K562 (cell line): ENCODE data around the gene CRAMP1. TPM values are rescaled to one million over a fixed set of nuclear protein-coding genes. Genes with fewer than 3 reads are reported as not detected.

Experiments used
- ATAC-seq: fragments of 200-7000 bp; cut with Tn5 transposase; 3 replicates; pipeline ENCODE4 v1.9.1; 2020; ENCODE audit warnings: moderate library complexity
- BruUV-seq: library from RNA; stranded (reverse); fragments of 400-500 nt; replicated peaks from 2 replicates; lab custom pipeline; 2021; lab: Mats Ljungman, UMichigan
- CTCF ChIA-PET: fragments of 300-600 bp; formaldehyde crosslinking; extraction: SDS; loops from one replicate; lab custom pipeline; 2021; ENCODE audit warnings: low intra/inter-chr PET ratio; lab: Yijun Ruan, JAX
- POLR2A ChIA-PET: fragments of 300-600, 350-650 bp; sonication (Branson Sonifier 250); formaldehyde crosslinking; extraction: SDS; loops from one replicate; lab custom pipeline; 2021; ENCODE audit warnings: antibody characterized with exemption, inconsistent platforms; lab: Yijun Ruan, JAX
- DNase-seq, 4 experiments: peaks; one replicate each; pipeline versions ENCODE4 v3.0.0 to v3.0.0-alpha.2; 2011 to 2018; ENCODE audit warnings: low spot score in 3 of 4, mixed read lengths in 3 of 4; ENCODE audit errors: extremely low read depth in 1 of 4
- FAIRE-seq: peaks from 2 replicates; lab custom pipeline; 2011; peaks lifted over from hg19 to GRCh38; lab: Jason Lieb, UNC
- H2AFZ ChIP-seq: 2 replicates; pipeline ENCODE4 v1.6.0; 2011; ENCODE audit warnings: low read depth, low read length, control low read depth, inconsistent platforms
- H3K27ac ChIP-seq: fragments of 200-600 bp; 3 replicates; pipeline ENCODE4 v1.8.0; 2011; ENCODE audit warnings: low read depth, mild to moderate bottlenecking, control low read depth, inconsistent platforms, low read length, moderate library complexity, mixed read lengths; ENCODE audit errors: extremely low read depth
- H3K27me3 ChIP-seq, 2 experiments: fragments of 300-600 bp in 1 of 2; 2 replicates in 1 of 2; 3 replicates in 1 of 2; pipeline versions ENCODE4 v1.6.0 to v1.8.0; 2011; ENCODE audit warnings: inconsistent platforms in 2 of 2, low read length in 2 of 2, mild to moderate bottlenecking in 1 of 2, mixed read lengths in 1 of 2, moderate library complexity in 1 of 2; ENCODE audit not compliant: control insufficient read depth in 2 of 2, insufficient read depth in 2 of 2
- H3K36me3 ChIP-seq: fragments of 300-600 bp; 3 replicates; pipeline ENCODE4 v1.8.0; 2011; ENCODE audit warnings: mild to moderate bottlenecking, low read length, inconsistent platforms; ENCODE audit not compliant: control insufficient read depth, insufficient read depth
- H3K4me1 ChIP-seq, 2 experiments: fragments of 200-600 bp in 1 of 2; replicated peaks in 1 of 2; 2 replicates in 1 of 2; 3 replicates in 1 of 2; pipeline versions ENCODE4 v1.5.1 to v1.8.0; 2011; ENCODE audit warnings: inconsistent platforms in 2 of 2, low read length in 2 of 2, mild to moderate bottlenecking in 1 of 2, mixed read lengths in 1 of 2, moderate library complexity in 1 of 2; ENCODE audit not compliant: control insufficient read depth in 2 of 2, insufficient read depth in 2 of 2
- H3K4me2 ChIP-seq: 2 replicates; pipeline ENCODE4 v1.6.1; 2011; ENCODE audit warnings: low read length, control low read depth, inconsistent platforms, mixed read lengths; ENCODE audit not compliant: insufficient read depth
- H3K4me3 ChIP-seq: fragments of 200-600 bp; sonication (generic), shearing (Covaris generic); 2 replicates; pipeline ENCODE4 v1.5.1; 2016; ENCODE audit warnings: control low read depth, inconsistent platforms
- H3K79me2 ChIP-seq: fragments of 200-600 bp; 3 replicates; pipeline ENCODE4 v1.8.0; 2011; ENCODE audit warnings: low read length, inconsistent platforms; ENCODE audit not compliant: control insufficient read depth, insufficient read depth
- H3K9ac ChIP-seq, 2 experiments: 2 replicates each; pipeline versions ENCODE4 v1.6.0 to v1.6.1; 2011; ENCODE audit warnings: low read depth in 2 of 2, low read length in 2 of 2, control low read depth in 1 of 2, inconsistent platforms in 1 of 2, mild to moderate bottlenecking in 1 of 2, mixed read lengths in 1 of 2; ENCODE audit not compliant: insufficient read depth in 1 of 2
- H3K9me1 ChIP-seq: one replicate; pipeline ENCODE4 v1.6.0; 2011; ENCODE audit warnings: inconsistent platforms, mild to moderate bottlenecking, low read length, moderate library complexity; ENCODE audit not compliant: control insufficient read depth, insufficient read depth
- H3K9me3 ChIP-seq: replicated peaks from 2 replicates; pipeline ENCODE4 v1.5.1; 2011; ENCODE audit warnings: low read depth, low read length, inconsistent platforms; ENCODE audit not compliant: control insufficient read depth, insufficient read depth
- H4K20me1 ChIP-seq: replicated peaks from 2 replicates; pipeline ENCODE4 v1.6.1; 2011; ENCODE audit warnings: low read length, inconsistent platforms, mixed read lengths; ENCODE audit not compliant: control insufficient read depth, insufficient read depth
- ARID1B ChIP-seq: fragments of 450-650 bp; IDR thresholded peaks from 2 replicates; pipeline ENCODE4 v1.6.1; 2016; ENCODE audit warnings: antibody characterized with exemption, mild to moderate bottlenecking, inconsistent platforms
- HDAC2 ChIP-seq: fragments of 450-650 bp; IDR thresholded peaks from 2 replicates; pipeline ENCODE4 v1.6.1; 2016; ENCODE audit warnings: mild to moderate bottlenecking
- HDAC8 ChIP-seq: fragments of 450-650 bp; IDR thresholded peaks from 2 replicates; pipeline ENCODE4 v1.6.1; 2016; ENCODE audit warnings: mild to moderate bottlenecking, missing genetic modification characterization, moderate library complexity, missing compliant biosample characterization
- MECOM ChIP-seq: fragments of 250-450 bp; sonication (Bioruptor Pico); IDR thresholded peaks from 2 replicates; pipeline ENCODE4 v1.8.0; 2022; ENCODE audit warnings: inconsistent platforms
- NEUROD1 ChIP-seq: fragments of 150-350 bp; IDR thresholded peaks from 2 replicates; pipeline ENCODE4 v1.6.1; 2014; ENCODE audit warnings: borderline replicate concordance, low read length, low read depth; ENCODE audit not compliant: partially characterized antibody
- NR4A1 ChIP-seq, 2 experiments: fragments of 250-450 bp in 1 of 2; fragments of 450-650 bp in 1 of 2; sonication (Bioruptor Pico) in 1 of 2; IDR thresholded peaks; 2 replicates each; pipeline versions ENCODE4 v1.4.0 to v1.6.1; 2016 to 2020; ENCODE audit warnings: mild to moderate bottlenecking in 2 of 2, missing compliant biosample characterization in 1 of 2, missing genetic modification characterization in 1 of 2, moderate library complexity in 1 of 2
- PHTF2 ChIP-seq: fragments of 250-450 bp; sonication (Bioruptor Pico); IDR thresholded peaks from 2 replicates; pipeline ENCODE4 v1.5.0; 2021; ENCODE audit warnings: mild to moderate bottlenecking
- RFX5 ChIP-seq: IDR thresholded peaks from 2 replicates; pipeline ENCODE4 v1.6.1; 2011; ENCODE audit warnings: low read depth, mild to moderate bottlenecking, improper control_type of control experiment, low read length
- RUNX1 ChIP-seq: sonication (generic); IDR thresholded peaks from 2 replicates; pipeline ENCODE4 v1.6.1; 2016; ENCODE audit warnings: antibody characterized with exemption, low read depth
- SMAD1 ChIP-seq: fragments of 150-350 bp; IDR thresholded peaks from 2 replicates; pipeline ENCODE4 v1.6.1; 2014; ENCODE audit warnings: low read length, low read depth; ENCODE audit not compliant: partially characterized antibody
- SMARCC2 ChIP-seq: fragments of 450-650 bp; IDR thresholded peaks from 2 replicates; pipeline ENCODE4 v1.6.1; 2017; ENCODE audit warnings: antibody characterized with exemption, moderate library complexity, mild to moderate bottlenecking, low read depth
- YBX1 ChIP-seq: fragments of 450-650 bp; IDR thresholded peaks from 2 replicates; pipeline ENCODE4 v1.7.1; 2016; ENCODE audit warnings: mild to moderate bottlenecking
- ZC3H11A ChIP-seq: IDR thresholded peaks from 2 replicates; pipeline ENCODE4 v1.6.1; 2012; ENCODE audit warnings: low read depth, low read length, improper control_type of control experiment
- ZNF197 ChIP-seq: fragments of 200-800 bp; sonication (Bioruptor generic); IDR thresholded peaks from 2 replicates; pipeline ENCODE4 v1.6.1; 2016; ENCODE audit warnings: low read depth, missing genetic modification characterization, missing compliant biosample characterization
- ZNF274 ChIP-seq: IDR thresholded peaks from 2 replicates; pipeline ENCODE4 v1.6.1; 2011; ENCODE audit warnings: low read depth, mild to moderate bottlenecking, low read length, moderate library complexity, borderline replicate concordance
- ZNF551 ChIP-seq: fragments of 250-450 bp; sonication (Bioruptor Pico); IDR thresholded peaks from 2 replicates; pipeline ENCODE4 v1.5.0; 2021; ENCODE audit warnings: mild to moderate bottlenecking, moderate library complexity
- ZZZ3 ChIP-seq: fragments of 450-650 bp; IDR thresholded peaks from 2 replicates; pipeline ENCODE4 v1.6.1; 2016; ENCODE audit warnings: antibody characterized with exemption, mild to moderate bottlenecking, moderate library complexity
- WGBS: fragments of 100-300 bp; shearing (Covaris generic); methylation state at CpG from one replicate; pipeline ENCODE4 v1.1.6; 2016; ENCODE audit warnings: low coverage, mixed read lengths; ENCODE audit not compliant: insufficient coverage; ENCODE audit errors: missing lambda C conversion rate; 5-methylcytosine and 5-hydroxymethylcytosine counted together
- in situ Hi-C: fragments of 300-500 bp; cut with MboI; formaldehyde crosslinking; loops from 4 replicates; pipeline ENCODE4 v1.15.0; 2018; ENCODE audit warnings: inconsistent platforms, mixed read lengths
- intact Hi-C: fragments of 100-400 bp; cut with micrococcal nuclease; formaldehyde crosslinking; loops from 2 replicates; pipeline ENCODE4 v1.14.2; 2022
- polyA plus RNA-seq, 8 experiments: library from polyadenylated mRNA; depleted of rRNA in 4 of 8; stranded (reverse) in 5 of 8; unstranded in 3 of 8; fragments of >200 nt; fragmentation: Nextera tagmentation in 2 of 8; fragmentation: Illumina TruSeq in 1 of 8; extraction: Ambion mirVana in 2 of 8; extraction: Trizol in 1 of 8; gene quantifications; 2 replicates each; pipeline versions ENCODE4 v1.2.1 to v1.2.3, GENCODE V29; 2011 to 2014; ENCODE audit warnings: inconsistent platforms in 1 of 8, missing spikeins in 1 of 8
- total RNA-seq, 7 experiments: library from RNA; depleted of rRNA in 6 of 7; stranded (reverse); fragments of >200 nt in 6 of 7; fragmentation: Illumina TruSeq in 2 of 7; extraction: Trizol in 2 of 7; gene quantifications; 2 replicates each; pipeline versions ENCODE4 v1.2.1 to v1.2.3, GENCODE V29; 2011 to 2021; ENCODE audit warnings: low replicate concordance in 1 of 7

The CRAMP1 gene
- total and polyA plus RNA-seq, 9 of the 15 experiments (the other 6 are each of a cell fraction or from before 2014, with no cell fraction given): 0.52 to 20.8 (median 7.5) TPM

DNA sequence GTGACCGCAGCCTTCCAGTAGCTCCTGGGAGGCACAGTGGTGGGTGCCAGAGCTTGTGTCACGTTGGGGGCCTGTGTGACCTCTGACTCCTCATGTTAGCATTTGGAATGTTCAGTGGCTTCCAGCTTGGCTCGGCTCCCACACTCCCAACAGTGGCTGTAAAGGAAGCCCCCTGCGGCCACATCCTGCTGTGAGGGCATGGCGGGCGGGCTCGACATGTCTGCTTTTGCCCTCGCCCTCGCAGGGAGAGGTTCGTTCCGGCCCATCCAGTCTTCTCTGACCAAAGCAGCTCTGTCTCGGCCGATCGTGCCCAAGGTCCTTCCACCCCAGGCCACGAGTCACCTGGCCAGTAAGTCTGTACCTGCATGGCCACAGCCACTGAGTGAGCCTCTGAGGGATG, 53.7 kb downstream of the CRAMP1 start:
- POLR2A ChIA-PET: interaction anchor here (1.0 to 3.6 kb wide), 3 partner anchors 8 to 12 kb away, joined by 4 to 18 read pairs (median 5); partner anchors contain the start of gene JPT2
- H3K4me3 ChIP-seq: no peak overlapping the region
- no peak overlapping the region for H3K27ac ChIP-seq
- ATAC-seq (no peak), DNase-seq (no peak), FAIRE-seq (no peak)
- no peaks in the 10 kb centered on the region for H3K79me2 ChIP-seq
- CTCF ChIA-PET: no interaction called here
- H3K4me1 ChIP-seq: no peaks in the 10 kb centered on the region
- H3K9ac ChIP-seq: no peak overlapping the region
- no peak overlapping the region for H3K4me2 ChIP-seq
- TF ChIP-seq SMARCC2: no peak
- no peak for TF ChIP-seq PHTF2 (CRISPR knock-in tag)
- no peak for TF ChIP-seq ZZZ3
- TF ChIP-seq RUNX1: no peak
- no peak for TF ChIP-seq NR4A1 (CRISPR knock-in tag; IDR thresholded peaks at IDR 0.05)
- TF ChIP-seq NR4A1 (tag; IDR thresholded peaks at IDR 0.05): no peak
- no peak for TF ChIP-seq YBX1
- TF ChIP-seq ZC3H11A: no peak
- H3K36me3 ChIP-seq: peaks cover 88% of the 10 kb centered on the region
- no peaks in the 10 kb centered on the region for H3K9me1 ChIP-seq
- H2AFZ ChIP-seq: no peak overlapping the region
- no peaks in the 10 kb centered on the region for H3K27me3 ChIP-seq
- in situ Hi-C loops (no loop called here), intact Hi-C loops (no loop called here)
- no TSS peak for BruUV-seq
- WGBS: 90% methylated on average over 14 of the region's 15 CpGs
- no peaks in the 10 kb centered on the region for H4K20me1 ChIP-seq
- no peaks in the 10 kb centered on the region for H3K9me3 ChIP-seq

DNA sequence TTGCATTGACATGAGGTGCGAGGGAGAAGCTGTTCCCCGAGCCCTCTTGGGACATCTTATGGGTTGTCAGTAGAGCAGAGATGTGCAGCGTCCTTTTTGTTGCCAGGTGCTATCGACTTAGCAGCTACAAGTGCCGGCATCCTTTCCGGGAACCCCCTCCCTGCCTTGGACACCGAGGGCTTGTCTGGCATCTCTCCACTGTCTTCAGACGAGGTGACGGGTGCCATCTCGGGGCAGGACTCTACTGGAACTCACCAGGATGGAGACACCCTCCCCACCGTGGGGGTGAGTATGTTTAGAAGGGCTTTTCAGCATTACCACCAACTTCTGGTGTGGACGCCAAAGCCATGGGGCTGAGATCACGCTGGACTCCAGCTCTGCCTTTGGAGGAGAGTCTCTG, 54.2 kb downstream of the CRAMP1 start:
- H3K79me2 ChIP-seq: no peaks in the 10 kb centered on the region
- FAIRE-seq: no peak
- H3K9me3 ChIP-seq: no peaks in the 10 kb centered on the region
- no peak overlapping the region for H2AFZ ChIP-seq
- ATAC-seq: no peak
- H3K4me2 ChIP-seq: no peak overlapping the region
- no peak for DNase-seq
- no peak overlapping the region for H3K9ac ChIP-seq
- no TSS peak for BruUV-seq
- no peaks in the 10 kb centered on the region for H3K4me1 ChIP-seq
- TF ChIP-seq ZNF197 (CRISPR knock-in tag) (no peak), MECOM (CRISPR knock-in tag) (no peak), SMAD1 (no peak), ZNF551 (no peak), RFX5 (no peak), HDAC8 (tag) (no peak), HDAC2 (no peak), ARID1B (no peak), ZNF274 (no peak), NEUROD1 (no peak)
- H3K27me3 ChIP-seq: no peaks in the 10 kb centered on the region
- POLR2A ChIA-PET: interaction anchor here (0.7 to 3.6 kb wide), 3 partner anchors 8 to 11 kb away, joined by 4 to 18 read pairs (median 4); partner anchors contain the start of gene JPT2
- intact Hi-C loops: no loop called here
- no peak overlapping the region for H3K27ac ChIP-seq
- WGBS: 92% methylated on average over 12 of the region's 13 CpGs
- in situ Hi-C loops: no loop called here
- no peaks in the 10 kb centered on the region for H4K20me1 ChIP-seq
- H3K9me1 ChIP-seq: no peaks in the 10 kb centered on the region
- H3K4me3 ChIP-seq: no peak overlapping the region
- H3K36me3 ChIP-seq: peaks cover 92% of the 10 kb centered on the region
- CTCF ChIA-PET: no interaction called here
